Pancreas (tissue), 10 donors: ENCODE data around the gene TEX22. TPM values are rescaled to one million over a fixed set of nuclear protein-coding genes. Genes with fewer than 3 reads are reported as not detected.
A peak's percentile ranks its signal among the peaks of the same experiment; 100 is the strongest.

Experiments
- ATAC-seq, 4 donors: fragments of 200-7000 bp; cut with Tn5 transposase; one replicate each; pipeline versions ENCODE4 v1.8.0 to v1.9.1; 2020; ENCODE audit warnings: mild to moderate bottlenecking in 4 of 4, moderate library complexity in 4 of 4
- DNase-seq, 6 donors: peaks; one replicate each; pipeline ENCODE4 v3.0.0-alpha.2; 2020
- FAIRE-seq: peaks from 2 replicates; lab custom pipeline; 2012; peaks lifted over from hg19 to GRCh38; lab: Jason Lieb, UNC
- H3K27ac ChIP-seq, 4 donors: fragments of 200-600 bp; sonication (generic); 1 replicate in 3 of 4; 2 replicates in 1 of 4; pipeline versions ENCODE4 v1.5.0 to v1.8.0; 2020
- H3K27me3 ChIP-seq, 4 donors: fragments of 200-600 bp; one replicate each; pipeline ENCODE4 v1.8.0; 2021
- H3K36me3 ChIP-seq, 3 donors: fragments of 200-600 bp; sonication (generic) in 1 of 3; one replicate each; pipeline versions ENCODE4 v1.5.0 to v1.8.0; 2020 to 2021
- H3K4me1 ChIP-seq, 3 donors: fragments of 200-600 bp; one replicate each; pipeline ENCODE4 v1.8.0; 2021
- H3K4me3 ChIP-seq, 4 donors: fragments of 200-600 bp; sonication (generic) in 2 of 4; one replicate each; pipeline versions ENCODE4 v1.5.0 to v1.8.0; 2020 to 2021
- H3K9me3 ChIP-seq, 4 donors: fragments of 200-600 bp; one replicate each; pipeline ENCODE4 v1.8.0; 2021
- CTCF ChIP-seq, 4 donors: fragments of 200-600 bp; sonication (generic) in 3 of 4; IDR thresholded peaks; one replicate each; pipeline versions ENCODE4 v1.5.0 to v1.8.0; 2021; ENCODE audit warnings: antibody characterized with exemption in 4 of 4
- WGBS, 2 donors: extraction: QIAGEN DNeasy Blood & Tissue Kit; methylation state at CpG; one replicate each; pipeline ENCODE4 v1.1.7; 2013; 5-methylcytosine and 5-hydroxymethylcytosine counted together
- intact Hi-C, 3 donors: fragments of 100-400 bp; cut with DNase I; formaldehyde crosslinking; loops; one replicate each; pipeline versions ENCODE4 v1.11.1 to v1.14.2; 2022
- polyA plus RNA-seq, 2 donors: library from polyadenylated mRNA; stranded (reverse); fragments of 200-250 nt; gene quantifications; one replicate each; pipeline ENCODE4 v1.2.3, GENCODE V29; 2013
- total RNA-seq, 6 donors: library from RNA; stranded (reverse); fragmentation: NEBNext Ultra II Directional in 4 of 6; extraction: Animal tissue kit (Norgen Biotek cat#: 25700) in 4 of 6; gene quantifications; one replicate each; pipeline versions ENCODE4 v1.2.1 to v1.2.4, GENCODE V29; 2021 to 2023
- donor health status: healthy with polysubstance abuse.
- donor health status: DM: no; HTN: no; CAD: no; lungs with moderate emphysema.
- donor health status: DM: no; HTN: no; CAD: no.
- donor health status: control.
- donor health status: control.
- donor health status: Bipolar disorder and iron deficiency.
- donor health status: DM: yes; HTN: yes; CAD: no.
- donor health status: DM: no; HTN: no; CAD: no.
- donor health status: DM: no; HTN: no; CAD: no.
- donor health status: DM: yes; HTN: yes; CAD: no.

Gene TEX22
- total RNA-seq (1 to 10 TPM in 4 of 6 donors, under 1 TPM in 2; 0.14 to 2.4 (median 1.5) TPM), polyA plus RNA-seq (under 1 TPM; 0.40 to 0.57 TPM)

GRCh38 chr14:105398044-105398725, at the start of gene TEX22:
TEX22 (plus strand) TSS chr14:105398538; CDS start chr14:105399341, 803 bp downstream.
- H3K27me3 ChIP-seq: no peaks in the 10 kb centered on the region
- DNase-seq: peak; percentile 76 to 96 (median 89)
- WGBS, 2 donors: 0 to 1% methylated on average over 61 to 77 of the region's 77 CpGs
- intact Hi-C loops: no loop called here
- H3K9me3 ChIP-seq: no peaks in the 10 kb centered on the region
- no peak for TF ChIP-seq CTCF (IDR thresholded peaks at IDR 0.05)
- peak within 1 kb of the TSS; percentile 42 to 82 (median 76) for H3K27ac ChIP-seq
- H3K4me3 ChIP-seq: peak within 1 kb of the TSS; percentile 76 to 91 (median 82)
- peak; percentile 89 to 96 (median 94) for ATAC-seq
- peaks cover 0 to 6% (median 3%) of the 10 kb centered on the region in 3 donors for H3K4me1 ChIP-seq
- no peak for FAIRE-seq
- no peaks in the 10 kb centered on the region for H3K36me3 ChIP-seq

- Histone ChIP-seq H3K4me3 (no peak overlapping the region), H3K27ac (no peak overlapping the region), H3K9me3 (no peaks in the 10 kb centered on the region), H3K36me3 (no peaks in the 10 kb centered on the region), H3K27me3 (no peaks in the 10 kb centered on the region), H3K4me1 (peaks cover 0 to 7% (median 0%) of the 10 kb centered on the region in 3 donors)
- 89 to 90% methylated on average over 19 of the region's 19 CpGs for WGBS, 2 donors
- no peak for FAIRE-seq
- ATAC-seq: no peak
- peak in 3 of 6 donors; percentile 37 to 77 (median 55) for DNase-seq
- intact Hi-C loops: no loop called here
- no peak for TF ChIP-seq CTCF (IDR thresholded peaks at IDR 0.05)
Measured at GRCh38 chr14:105348945-105349699, 49.2 kb upstream of the TEX22 start.

- no peak for TF ChIP-seq CTCF (IDR thresholded peaks at IDR 0.05)
- DNase-seq (no peak), FAIRE-seq (no peak), ATAC-seq (no peak)
- H3K27me3 ChIP-seq: no peaks in the 10 kb centered on the region
- peaks cover 0 to 7% (median 0%) of the 10 kb centered on the region in 3 donors for H3K4me1 ChIP-seq
- no peaks in the 10 kb centered on the region for H3K36me3 ChIP-seq
- H3K4me3 ChIP-seq: no peak overlapping the region
- intact Hi-C loops: loop anchor here in 1 of 3 donors (5.0 to 10.0 kb wide), 3 partner anchors 65 to 263 kb away; no protein-coding TSS in a partner anchor
- H3K9me3 ChIP-seq: no peaks in the 10 kb centered on the region
- 85 to 91% methylated on average over 11 of the region's 11 CpGs for WGBS, 2 donors
- no peak overlapping the region for H3K27ac ChIP-seq
Measured at GRCh38 chr14:105349992-105350391, 48.3 kb upstream of the TEX22 start.

DNA sequence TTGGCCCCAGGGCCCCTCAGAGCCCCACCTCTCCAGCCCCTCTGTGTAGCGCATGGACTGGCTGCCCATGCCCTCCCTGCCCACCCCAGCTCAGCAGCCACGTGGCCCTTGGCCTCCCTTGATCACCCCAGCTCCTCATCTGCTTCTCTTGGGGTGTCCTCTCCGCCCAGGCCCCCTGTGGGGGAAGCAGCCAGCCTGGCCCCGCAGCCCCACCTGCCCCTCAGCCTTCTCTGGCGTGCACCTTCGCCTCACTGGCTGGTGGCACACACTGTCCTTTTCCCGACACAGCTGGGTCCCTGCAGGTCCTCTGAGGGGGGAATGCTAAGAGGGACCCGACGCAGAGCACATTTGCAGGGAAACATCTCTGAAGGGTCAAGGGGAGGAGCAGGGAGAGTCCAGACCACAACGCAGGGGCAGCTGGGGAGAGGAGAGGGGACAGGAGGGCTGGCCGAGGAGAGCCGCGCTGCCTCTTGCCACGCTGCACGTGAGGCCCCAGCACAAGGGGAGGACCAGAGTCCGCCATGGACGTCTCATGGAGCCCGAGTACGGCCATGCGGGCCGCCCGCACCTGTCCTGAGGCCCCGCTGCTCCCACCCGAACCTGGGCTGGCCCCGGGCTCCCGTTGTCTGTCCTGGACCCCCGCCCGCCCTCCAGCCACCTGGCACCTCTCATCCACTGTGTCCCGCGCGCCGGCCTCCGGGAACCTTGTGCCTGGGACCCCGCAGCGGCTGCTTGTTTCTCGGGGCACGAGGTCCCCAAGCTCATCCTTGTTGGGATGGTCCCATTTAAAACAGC, 47.7 kb upstream of the TEX22 start:
- H3K27ac ChIP-seq: no peak overlapping the region
- TF ChIP-seq CTCF (IDR thresholded peaks at IDR 0.05): no peak
- no peak for ATAC-seq
- H3K36me3 ChIP-seq: peaks cover 0 to 4% (median 0%) of the 10 kb centered on the region in 3 donors
- no peaks in the 10 kb centered on the region for H3K9me3 ChIP-seq
- peaks cover 0 to 5% (median 0%) of the 10 kb centered on the region in 3 donors for H3K4me1 ChIP-seq
- no peaks in the 10 kb centered on the region for H3K27me3 ChIP-seq
- DNase-seq: peak in 1 of 6 donors; percentile 76
- 95 to 96% methylated on average over 32 to 37 of the region's 37 CpGs for WGBS, 2 donors
- intact Hi-C loops: loop anchor here in 1 of 3 donors (5.0 to 10.0 kb wide), 3 partner anchors 66 to 263 kb away; no protein-coding TSS in a partner anchor
- no peak overlapping the region for H3K4me3 ChIP-seq
- FAIRE-seq: no peak
